GM18868 (cell line): ENCODE measurements around the gene FAM90A26.
"Not testable (repeated sequence)": the region's sequence is repeated elsewhere in the genome, so short reads cannot be mapped to it uniquely, and the experiment has no call there.

Experiments
- ATAC-seq: cut with Tn5 transposase; IDR thresholded peaks from one replicate; pipeline ENCODE4 v1.9.1; 2021; ENCODE audit warnings: mild to moderate bottlenecking, moderate library complexity; ENCODE audit not compliant: unreplicated experiment

Gene FAM90A26

GRCh38 chr4:9158392-9158791, 11.8 kb upstream of the FAM90A26 start:
- not testable (repeated sequence) for ATAC-seq

- ATAC-seq = not testable (repeated sequence)
These were observed 10.2 kb upstream of the FAM90A26 start for GRCh38 chr4:9160046-9160445.

DNA sequence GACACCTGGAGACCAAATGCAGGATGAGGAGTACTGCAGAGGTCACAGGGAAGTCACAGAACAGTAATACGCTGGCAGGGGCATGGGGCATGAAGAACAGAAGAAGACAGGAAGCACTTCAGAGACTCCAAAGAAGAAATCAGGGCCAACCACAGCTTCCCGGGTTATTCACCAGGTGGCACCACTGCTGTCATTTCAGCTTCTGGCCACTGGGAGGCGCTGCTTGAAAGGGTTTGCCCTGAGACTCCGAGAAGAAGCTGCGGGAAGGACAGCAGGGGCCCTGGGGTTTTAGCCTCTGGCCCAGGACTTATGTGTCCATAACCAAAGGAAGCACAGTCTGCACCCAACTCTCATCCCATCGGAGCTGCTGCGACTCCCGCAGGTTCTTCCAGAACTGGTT, 4.2 kb upstream of the FAM90A26 start:
- ATAC-seq = not testable (repeated sequence)

DNA sequence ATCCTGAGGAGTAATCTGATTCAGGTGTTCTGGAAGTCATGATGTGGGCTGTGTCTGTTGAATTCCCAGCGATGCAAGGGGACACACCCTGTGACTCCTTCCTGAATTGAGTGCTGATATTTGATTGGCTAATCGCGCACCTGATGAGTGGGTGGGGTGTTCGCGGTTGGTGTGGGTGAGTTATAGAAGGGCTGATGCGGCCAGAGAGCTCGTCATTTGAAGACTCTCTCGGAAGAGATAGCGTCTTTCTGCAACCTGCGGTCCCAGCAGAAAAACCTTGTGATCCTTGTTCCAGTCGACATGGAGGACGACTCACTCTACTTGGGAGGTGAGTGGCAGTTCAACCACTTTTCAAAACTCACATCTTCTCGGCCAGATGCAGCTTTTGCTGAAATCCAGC, 40.1 kb downstream of the FAM90A26 start, which contains the start of gene USP17L10:
Gene USP17L10, plus strand, starts transcription at position 301 of the 400 bp plus-strand sequence. Its CDS starts 0 bp downstream, at position 301.
- not testable (repeated sequence) for ATAC-seq

- ATAC-seq = not testable (repeated sequence)
These were observed 44.5 kb downstream of the FAM90A26 start for GRCh38 chr4:9214701-9215100.

GRCh38 chr4:9215105-9215504, 44.9 kb downstream of the FAM90A26 start, which contains the start of gene USP17L11:
USP17L11 (plus strand) TSS chr4:9215405; CDS start chr4:9215405, 0 bp downstream.
- ATAC-seq = not testable (repeated sequence)

DNA sequence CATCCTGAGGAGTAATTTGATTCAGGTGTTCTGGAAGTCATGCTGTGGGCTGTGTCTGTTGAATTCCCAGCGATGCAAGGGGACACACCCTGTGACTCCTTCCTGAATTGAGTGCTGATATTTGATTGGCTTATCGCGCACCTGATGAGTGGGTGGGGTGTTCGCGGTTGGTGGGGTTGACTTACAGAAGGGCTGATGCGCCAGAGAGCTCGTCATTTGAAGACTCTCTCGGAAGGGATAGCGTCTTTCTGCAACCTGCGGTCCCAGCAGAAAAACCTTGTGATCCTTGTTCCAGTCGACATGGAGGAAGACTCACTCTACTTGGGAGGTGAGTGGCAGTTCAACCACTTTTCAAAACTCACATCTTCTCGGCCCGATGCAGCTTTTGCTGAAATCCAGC, 49.6 kb downstream of the FAM90A26 start, which contains the start of gene USP17L12:
Gene USP17L12, plus strand, starts transcription at position 301 of the 400 bp plus-strand sequence. Its CDS starts 0 bp downstream, at position 301.
- not testable (repeated sequence) for ATAC-seq

GRCh38 chr4:9224596-9224995, 54.4 kb downstream of the FAM90A26 start, which contains the start of gene USP17L13:
USP17L13 (plus strand) TSS chr4:9224896; CDS start chr4:9224896, 0 bp downstream.
- not testable (repeated sequence) for ATAC-seq
